GM10266 (cell line): ENCODE results near the gene CDC42BPG.
"Not testable (repeated sequence)": the region's sequence is repeated elsewhere in the genome, so short reads cannot be mapped to it uniquely, and the experiment has no call there.

Experiments
- DNase-seq: peaks from one replicate; pipeline ENCODE4 v3.0.0; 2012; ENCODE audit errors: extremely low spot score
- CTCF ChIP-seq: IDR thresholded peaks from 2 replicates; pipeline ENCODE4 v1.5.1; 2012; ENCODE audit warnings: mild to moderate bottlenecking, low read depth; ENCODE audit not compliant: control insufficient read depth, insufficient read depth; ENCODE audit errors: missing control alignments

The CDC42BPG gene

GRCh38 chr11:64851831-64852351, 7.4 kb upstream of the CDC42BPG start:
- DNase-seq, result peak; percentile 62
- no peak for TF ChIP-seq CTCF

DNA sequence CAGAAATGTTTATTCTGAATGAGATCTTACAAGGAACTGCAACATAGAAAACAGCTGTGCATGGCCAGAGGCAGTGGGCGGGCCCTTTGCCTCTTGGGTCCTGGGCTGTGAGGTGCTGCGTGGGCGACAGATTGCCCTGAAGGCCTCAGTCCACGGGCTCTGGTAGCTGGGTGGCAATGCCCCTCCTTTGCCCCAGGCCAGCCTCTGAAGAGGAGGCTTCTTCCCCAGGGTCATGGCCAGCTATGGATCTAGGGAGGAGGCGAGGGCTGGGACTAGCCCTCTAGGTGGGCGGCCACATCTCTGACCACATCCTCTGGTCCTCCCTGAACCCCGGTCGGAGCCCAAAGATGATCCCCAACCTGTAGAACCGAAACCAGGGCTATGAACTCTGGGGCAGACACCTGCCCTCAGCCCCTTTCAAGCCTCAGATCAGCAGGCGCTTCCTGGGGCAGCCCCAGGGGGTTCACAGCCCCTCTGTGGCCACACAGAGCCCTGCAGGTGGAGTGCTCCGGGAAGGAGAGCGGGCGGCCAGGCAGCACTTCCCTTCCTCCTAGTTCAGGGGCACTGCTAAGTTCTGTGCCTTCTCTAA, 6.6 kb upstream of the CDC42BPG start:
- TF ChIP-seq CTCF, result peak; percentile 40
- DNase-seq, result peak; percentile 90

- no peak for DNase-seq
- no peak for TF ChIP-seq CTCF
Measured at GRCh38 chr11:64849598-64850356, 5.3 kb upstream of the CDC42BPG start.

GRCh38 chr11:64848826-64849597, 4.6 kb upstream of the CDC42BPG start:
- TF ChIP-seq CTCF, result peak; percentile 31
- DNase-seq, result no peak

DNA sequence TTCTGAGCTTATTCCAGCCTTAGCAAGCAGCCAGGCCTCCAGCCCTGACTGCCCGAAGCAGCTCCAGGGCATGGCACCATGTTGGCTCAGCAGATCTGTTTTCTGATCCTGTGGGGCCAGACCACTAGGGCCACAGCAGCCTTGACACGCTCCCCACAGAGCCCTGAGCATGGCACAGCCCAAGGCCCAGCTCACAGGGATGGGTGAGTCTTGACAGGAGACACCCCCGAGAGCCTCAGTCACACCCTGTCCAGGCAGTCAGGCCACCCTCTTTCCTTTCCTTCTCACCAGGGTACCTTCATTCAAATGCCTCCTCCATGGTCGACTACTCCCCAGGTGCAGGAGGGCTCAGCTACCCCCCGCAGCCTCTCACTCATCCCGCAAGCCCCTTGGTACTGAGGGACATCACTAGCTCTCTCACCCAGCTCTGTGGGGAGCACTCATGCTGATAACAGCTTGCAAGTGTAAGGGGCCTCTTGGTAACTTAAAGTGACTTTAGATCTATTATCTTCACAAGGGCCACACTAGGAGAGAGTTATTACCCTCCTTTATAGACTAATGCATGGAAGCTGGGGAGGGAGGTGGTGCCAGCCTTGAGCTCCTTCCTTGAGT, 3.9 kb upstream of the CDC42BPG start:
- DNase-seq, result no peak
- no peak for TF ChIP-seq CTCF

DNA sequence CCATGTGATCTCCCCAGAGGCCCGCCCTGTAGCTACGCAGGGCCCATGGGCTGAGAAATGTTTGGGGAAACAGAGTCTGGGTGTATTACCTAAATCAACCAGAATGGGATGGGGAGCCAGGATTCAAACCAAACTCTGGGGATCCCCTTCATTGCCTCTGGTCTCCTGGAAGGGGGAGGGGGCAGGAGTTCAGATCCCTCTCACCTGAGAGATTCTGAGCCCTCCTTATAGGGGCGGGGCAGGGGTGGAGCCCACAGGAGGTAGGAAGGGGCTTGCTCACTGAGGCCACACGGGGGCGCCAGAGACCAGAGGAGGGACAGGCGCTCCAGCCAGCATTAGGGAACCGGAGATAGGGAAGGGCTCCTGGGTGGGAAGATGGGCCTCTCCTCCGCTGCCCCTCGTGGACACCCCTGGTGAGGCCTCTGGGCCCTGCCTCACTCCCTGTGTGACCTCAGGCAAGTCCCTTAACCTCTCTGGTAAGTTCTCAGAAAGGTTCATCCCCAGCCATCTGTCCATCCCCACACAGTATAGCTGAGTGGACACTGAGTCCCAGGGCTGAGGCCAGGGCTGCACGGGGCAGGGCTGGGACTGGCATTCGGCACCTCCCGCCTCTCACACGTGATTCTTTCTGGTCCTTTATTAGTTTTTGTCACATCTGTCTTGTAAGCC, 2.7 kb upstream of the CDC42BPG start:
- peak; percentile 93 for DNase-seq
- TF ChIP-seq CTCF, result peak; percentile 98

- DNase-seq, result not testable (repeated sequence)
Measured at GRCh38 chr11:64845776-64846129, 1.3 kb upstream of the CDC42BPG start.
